GM23338 (cell line): ENCODE results near the gene GABRR2. TPM values are rescaled to one million over a fixed set of nuclear protein-coding genes. Genes with fewer than 3 reads are reported as not detected.

ENCODE experiments used
- CREB1 ChIP-seq: fragments of 250-450 bp; sonication (Bioruptor Pico); IDR thresholded peaks from 2 replicates; pipeline ENCODE4 v1.5.0; 2020; ENCODE audit warnings: low read depth, mild to moderate bottlenecking, moderate library complexity
- EZH2 ChIP-seq: fragments of 200-600 bp; sonication (generic); IDR thresholded peaks from one replicate; pipeline ENCODE4 v1.8.0; 2017; ENCODE audit warnings: antibody characterized with exemption, mild to moderate bottlenecking, low read depth; ENCODE audit not compliant: unreplicated experiment
- EZH2phosphoT487 ChIP-seq: fragments of 200-600 bp; sonication (generic); IDR thresholded peaks from one replicate; pipeline ENCODE4 v1.8.1; 2018; ENCODE audit warnings: antibody characterized with exemption; ENCODE audit not compliant: unreplicated experiment
- JUNB ChIP-seq: IDR thresholded peaks from one replicate; pipeline ENCODE4 v1.6.1; 2016; ENCODE audit warnings: antibody characterized with exemption; ENCODE audit not compliant: unreplicated experiment
- NANOG ChIP-seq: IDR thresholded peaks from 2 replicates; pipeline ENCODE4 v1.6.1; 2016; ENCODE audit warnings: antibody characterized with exemption, borderline replicate concordance
- STAT1 ChIP-seq: IDR thresholded peaks from one replicate; pipeline ENCODE4 v1.6.1; 2016; ENCODE audit warnings: antibody characterized with exemption; ENCODE audit not compliant: unreplicated experiment
- ZNF114 ChIP-seq: fragments of 250-450 bp; sonication (Bioruptor Pico); IDR thresholded peaks from 2 replicates; pipeline ENCODE4 v1.5.0; 2020; ENCODE audit warnings: mild to moderate bottlenecking, moderate library complexity
- ZNF331 ChIP-seq: fragments of 250-450 bp; sonication (Bioruptor Pico); IDR thresholded peaks from 2 replicates; pipeline ENCODE4 v1.5.0; 2020; ENCODE audit warnings: low read depth, mild to moderate bottlenecking, moderate library complexity
- ZNF462 ChIP-seq: fragments of 250-450 bp; sonication (Bioruptor Pico); IDR thresholded peaks from 2 replicates; pipeline ENCODE4 v1.5.0; 2020; ENCODE audit warnings: mild to moderate bottlenecking, moderate library complexity
- polyA plus RNA-seq: library from polyadenylated mRNA; unstranded; fragments of >200 nt; fragmentation: Nextera tagmentation; extraction: Ambion mirVana; gene quantifications from 2 replicates; pipeline ENCODE4 v1.2.1, GENCODE V29; 2016
- total RNA-seq: library from RNA; depleted of rRNA; stranded (reverse); fragments of >200 nt; shearing (Covaris generic); gene quantifications from 2 replicates; pipeline ENCODE4 v1.2.3, GENCODE V29; 2014
- TF ChIP-seq, protein P1 (sequence below): IDR thresholded peaks from one replicate; pipeline ENCODE4 v1.6.1; 2018; ENCODE audit warnings: antibody characterized with exemption; ENCODE audit not compliant: unreplicated experiment

GABRR2 gene
- total and polyA plus RNA-seq, 2 experiments from 2014 or later = not detected

GRCh38 chr6:89297695-89298351 lies 17.3 kb downstream of the GABRR2 start (continued):
- no peak for TF ChIP-seq ZNF462 (CRISPR knock-in tag)
- TF ChIP-seq, protein P1, sequence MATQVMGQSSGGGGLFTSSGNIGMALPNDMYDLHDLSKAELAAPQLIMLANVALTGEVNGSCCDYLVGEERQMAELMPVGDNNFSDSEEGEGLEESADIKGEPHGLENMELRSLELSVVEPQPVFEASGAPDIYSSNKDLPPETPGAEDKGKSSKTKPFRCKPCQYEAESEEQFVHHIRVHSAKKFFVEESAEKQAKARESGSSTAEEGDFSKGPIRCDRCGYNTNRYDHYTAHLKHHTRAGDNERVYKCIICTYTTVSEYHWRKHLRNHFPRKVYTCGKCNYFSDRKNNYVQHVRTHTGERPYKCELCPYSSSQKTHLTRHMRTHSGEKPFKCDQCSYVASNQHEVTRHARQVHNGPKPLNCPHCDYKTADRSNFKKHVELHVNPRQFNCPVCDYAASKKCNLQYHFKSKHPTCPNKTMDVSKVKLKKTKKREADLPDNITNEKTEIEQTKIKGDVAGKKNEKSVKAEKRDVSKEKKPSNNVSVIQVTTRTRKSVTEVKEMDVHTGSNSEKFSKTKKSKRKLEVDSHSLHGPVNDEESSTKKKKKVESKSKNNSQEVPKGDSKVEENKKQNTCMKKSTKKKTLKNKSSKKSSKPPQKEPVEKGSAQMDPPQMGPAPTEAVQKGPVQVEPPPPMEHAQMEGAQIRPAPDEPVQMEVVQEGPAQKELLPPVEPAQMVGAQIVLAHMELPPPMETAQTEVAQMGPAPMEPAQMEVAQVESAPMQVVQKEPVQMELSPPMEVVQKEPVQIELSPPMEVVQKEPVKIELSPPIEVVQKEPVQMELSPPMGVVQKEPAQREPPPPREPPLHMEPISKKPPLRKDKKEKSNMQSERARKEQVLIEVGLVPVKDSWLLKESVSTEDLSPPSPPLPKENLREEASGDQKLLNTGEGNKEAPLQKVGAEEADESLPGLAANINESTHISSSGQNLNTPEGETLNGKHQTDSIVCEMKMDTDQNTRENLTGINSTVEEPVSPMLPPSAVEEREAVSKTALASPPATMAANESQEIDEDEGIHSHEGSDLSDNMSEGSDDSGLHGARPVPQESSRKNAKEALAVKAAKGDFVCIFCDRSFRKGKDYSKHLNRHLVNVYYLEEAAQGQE = no peak
- TF ChIP-seq ZNF114 (CRISPR knock-in tag) = no peak
- no peak for TF ChIP-seq ZNF331 (CRISPR knock-in tag)
- TF ChIP-seq NANOG = no peak
- no peak for TF ChIP-seq JUNB
- TF ChIP-seq CREB1 (CRISPR knock-in tag) = no peak
- no peak for TF ChIP-seq STAT1
- TF ChIP-seq EZH2 = no peak
- TF ChIP-seq EZH2phosphoT487 = no peak
